Measurements from ENCODE around the gene RADX.

GRCh38 chrX:106649523-106650428 lies 38.0 kb downstream of the RADX start:
- TF ChIP-seq MAX (IDR thresholded peaks at IDR 0.05; ENCODE audit: low read depth) (no peak), FOXM1 (IDR thresholded peaks at IDR 0.05; ENCODE audit: low read depth) (no peak), CHD2 (IDR thresholded peaks at IDR 0.05; ENCODE audit: low read length, partially characterized antibody) (no peak), JUND (IDR thresholded peaks at IDR 0.05) (no peak), FOXJ3 (CRISPR knock-in tag; IDR thresholded peaks at IDR 0.05) (no peak), PBX3 (IDR thresholded peaks at IDR 0.05) (no peak)
- TF ChIP-seq, protein P1, sequence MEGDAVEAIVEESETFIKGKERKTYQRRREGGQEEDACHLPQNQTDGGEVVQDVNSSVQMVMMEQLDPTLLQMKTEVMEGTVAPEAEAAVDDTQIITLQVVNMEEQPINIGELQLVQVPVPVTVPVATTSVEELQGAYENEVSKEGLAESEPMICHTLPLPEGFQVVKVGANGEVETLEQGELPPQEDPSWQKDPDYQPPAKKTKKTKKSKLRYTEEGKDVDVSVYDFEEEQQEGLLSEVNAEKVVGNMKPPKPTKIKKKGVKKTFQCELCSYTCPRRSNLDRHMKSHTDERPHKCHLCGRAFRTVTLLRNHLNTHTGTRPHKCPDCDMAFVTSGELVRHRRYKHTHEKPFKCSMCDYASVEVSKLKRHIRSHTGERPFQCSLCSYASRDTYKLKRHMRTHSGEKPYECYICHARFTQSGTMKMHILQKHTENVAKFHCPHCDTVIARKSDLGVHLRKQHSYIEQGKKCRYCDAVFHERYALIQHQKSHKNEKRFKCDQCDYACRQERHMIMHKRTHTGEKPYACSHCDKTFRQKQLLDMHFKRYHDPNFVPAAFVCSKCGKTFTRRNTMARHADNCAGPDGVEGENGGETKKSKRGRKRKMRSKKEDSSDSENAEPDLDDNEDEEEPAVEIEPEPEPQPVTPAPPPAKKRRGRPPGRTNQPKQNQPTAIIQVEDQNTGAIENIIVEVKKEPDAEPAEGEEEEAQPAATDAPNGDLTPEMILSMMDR (IDR thresholded peaks at IDR 0.05) = no peak
- TF ChIP-seq, protein P2, sequence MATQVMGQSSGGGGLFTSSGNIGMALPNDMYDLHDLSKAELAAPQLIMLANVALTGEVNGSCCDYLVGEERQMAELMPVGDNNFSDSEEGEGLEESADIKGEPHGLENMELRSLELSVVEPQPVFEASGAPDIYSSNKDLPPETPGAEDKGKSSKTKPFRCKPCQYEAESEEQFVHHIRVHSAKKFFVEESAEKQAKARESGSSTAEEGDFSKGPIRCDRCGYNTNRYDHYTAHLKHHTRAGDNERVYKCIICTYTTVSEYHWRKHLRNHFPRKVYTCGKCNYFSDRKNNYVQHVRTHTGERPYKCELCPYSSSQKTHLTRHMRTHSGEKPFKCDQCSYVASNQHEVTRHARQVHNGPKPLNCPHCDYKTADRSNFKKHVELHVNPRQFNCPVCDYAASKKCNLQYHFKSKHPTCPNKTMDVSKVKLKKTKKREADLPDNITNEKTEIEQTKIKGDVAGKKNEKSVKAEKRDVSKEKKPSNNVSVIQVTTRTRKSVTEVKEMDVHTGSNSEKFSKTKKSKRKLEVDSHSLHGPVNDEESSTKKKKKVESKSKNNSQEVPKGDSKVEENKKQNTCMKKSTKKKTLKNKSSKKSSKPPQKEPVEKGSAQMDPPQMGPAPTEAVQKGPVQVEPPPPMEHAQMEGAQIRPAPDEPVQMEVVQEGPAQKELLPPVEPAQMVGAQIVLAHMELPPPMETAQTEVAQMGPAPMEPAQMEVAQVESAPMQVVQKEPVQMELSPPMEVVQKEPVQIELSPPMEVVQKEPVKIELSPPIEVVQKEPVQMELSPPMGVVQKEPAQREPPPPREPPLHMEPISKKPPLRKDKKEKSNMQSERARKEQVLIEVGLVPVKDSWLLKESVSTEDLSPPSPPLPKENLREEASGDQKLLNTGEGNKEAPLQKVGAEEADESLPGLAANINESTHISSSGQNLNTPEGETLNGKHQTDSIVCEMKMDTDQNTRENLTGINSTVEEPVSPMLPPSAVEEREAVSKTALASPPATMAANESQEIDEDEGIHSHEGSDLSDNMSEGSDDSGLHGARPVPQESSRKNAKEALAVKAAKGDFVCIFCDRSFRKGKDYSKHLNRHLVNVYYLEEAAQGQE (IDR thresholded peaks at IDR 0.05; ENCODE audit: low read depth, low read length) = no peak

Data from SK-N-SH (cell line).